T-helper 2 cell treated with Interferon-gamma antibody and Interleukin-4, amounts not matched to agents 5 μg/mL and 100 μg/mL, for 36 hours (primary cell): ENCODE measurements around the gene SMAD6.

Experiments used
- DNase-seq: peaks from one replicate; pipeline ENCODE4 v3.0.0; 2021; ENCODE audit warnings: low spot score
- H3K27ac Mint-ChIP-seq: one replicate; pipeline ENCODE4 v1.8.0; 2021; ENCODE audit warnings: mild to moderate bottlenecking, mixed read lengths
- H3K27me3 Mint-ChIP-seq: one replicate; pipeline ENCODE4 v1.8.0; 2021; ENCODE audit warnings: low read depth, mixed read lengths
- H3K36me3 Mint-ChIP-seq: one replicate; pipeline ENCODE4 v1.8.0; 2021; ENCODE audit warnings: low read depth, mixed read lengths
- H3K4me1 Mint-ChIP-seq: one replicate; pipeline ENCODE4 v1.8.0; 2021; ENCODE audit warnings: low read depth, mixed read lengths
- H3K4me3 Mint-ChIP-seq: one replicate; pipeline ENCODE4 v1.8.0; 2022; ENCODE audit warnings: mild to moderate bottlenecking, moderate library complexity, mixed read lengths
- H3K9me3 Mint-ChIP-seq: one replicate; pipeline ENCODE4 v1.8.0; 2021; ENCODE audit warnings: mixed read lengths

Gene SMAD6

GRCh38 chr15:66786222-66786621, 84.2 kb downstream of the SMAD6 start:
- H3K9me3 Mint-ChIP-seq: no peaks in the 10 kb centered on the region
- H3K4me3 Mint-ChIP-seq: no peak overlapping the region
- no peak for DNase-seq
- H3K27me3 Mint-ChIP-seq: peaks cover 2% of the 10 kb centered on the region
- H3K4me1 Mint-ChIP-seq: no peaks in the 10 kb centered on the region
- H3K36me3 Mint-ChIP-seq: no peaks in the 10 kb centered on the region
- H3K27ac Mint-ChIP-seq: no peak overlapping the region

GRCh38 chr15:66786708-66787488, 84.9 kb downstream of the SMAD6 start:
- Mint-ChIP-seq H3K36me3 (no peaks in the 10 kb centered on the region), H3K27ac (peak overlapping the region; percentile 22), H3K9me3 (no peaks in the 10 kb centered on the region), H3K27me3 (peaks cover 2% of the 10 kb centered on the region), H3K4me1 (no peaks in the 10 kb centered on the region), H3K4me3 (no peak overlapping the region)
- DNase-seq: no peak

- H3K27ac Mint-ChIP-seq: no peak overlapping the region
- no peak for DNase-seq
Measured at GRCh38 chr15:66787489-66787871, 85.4 kb downstream of the SMAD6 start.

GRCh38 chr15:66788024-66788423, 86.0 kb downstream of the SMAD6 start:
- Mint-ChIP-seq H3K9me3 (no peaks in the 10 kb centered on the region), H3K4me3 (no peak overlapping the region), H3K36me3 (no peaks in the 10 kb centered on the region), H3K27ac (no peak overlapping the region), H3K4me1 (no peaks in the 10 kb centered on the region), H3K27me3 (no peaks in the 10 kb centered on the region)
- no peak for DNase-seq

More at GRCh38 chr15:66787489-66787871, 85.4 kb downstream of the SMAD6 start:
- H3K9me3 Mint-ChIP-seq: no peaks in the 10 kb centered on the region
- no peaks in the 10 kb centered on the region for H3K4me1 Mint-ChIP-seq
- H3K27me3 Mint-ChIP-seq: no peaks in the 10 kb centered on the region
- H3K36me3 Mint-ChIP-seq: no peaks in the 10 kb centered on the region
- H3K4me3 Mint-ChIP-seq: no peak overlapping the region

GRCh38 chr15:66789029-66790025, 87.3 kb downstream of the SMAD6 start:
- Mint-ChIP-seq H3K9me3 (no peaks in the 10 kb centered on the region), H3K27me3 (no peaks in the 10 kb centered on the region), H3K4me1 (no peaks in the 10 kb centered on the region), H3K36me3 (no peaks in the 10 kb centered on the region), H3K4me3 (no peak overlapping the region), H3K27ac (no peak overlapping the region)
- no peak for DNase-seq

GRCh38 chr15:66795851-66796250, 93.8 kb downstream of the SMAD6 start:
- no peaks in the 10 kb centered on the region for H3K9me3 Mint-ChIP-seq

GRCh38 chr15:66796343-66796742, 94.3 kb downstream of the SMAD6 start:
- H3K27me3 Mint-ChIP-seq: peaks cover 7% of the 10 kb centered on the region
- no peak overlapping the region for H3K27ac Mint-ChIP-seq
- DNase-seq: no peak
- no peaks in the 10 kb centered on the region for H3K9me3 Mint-ChIP-seq
- H3K4me1 Mint-ChIP-seq: no peaks in the 10 kb centered on the region
- H3K4me3 Mint-ChIP-seq: no peak overlapping the region
- no peaks in the 10 kb centered on the region for H3K36me3 Mint-ChIP-seq

More at GRCh38 chr15:66795851-66796250, 93.8 kb downstream of the SMAD6 start:
- Mint-ChIP-seq H3K27ac (no peak overlapping the region), H3K4me3 (no peak overlapping the region), H3K27me3 (peaks cover 7% of the 10 kb centered on the region), H3K36me3 (no peaks in the 10 kb centered on the region), H3K4me1 (no peaks in the 10 kb centered on the region)
- DNase-seq: no peak

- DNase-seq: no peak
- Mint-ChIP-seq H3K36me3 (no peaks in the 10 kb centered on the region), H3K27me3 (peaks cover 7% of the 10 kb centered on the region), H3K27ac (no peak overlapping the region), H3K4me3 (no peak overlapping the region), H3K9me3 (no peaks in the 10 kb centered on the region), H3K4me1 (no peaks in the 10 kb centered on the region)
Measured at GRCh38 chr15:66797921-66798320, 95.9 kb downstream of the SMAD6 start.

- Mint-ChIP-seq H3K9me3 (no peaks in the 10 kb centered on the region), H3K36me3 (no peaks in the 10 kb centered on the region), H3K27ac (no peak overlapping the region), H3K4me3 (no peak overlapping the region), H3K4me1 (no peaks in the 10 kb centered on the region), H3K27me3 (peaks cover 7% of the 10 kb centered on the region)
- no peak for DNase-seq
Measured at GRCh38 chr15:66798426-66799061, 96.5 kb downstream of the SMAD6 start.

- Mint-ChIP-seq H3K4me3 (no peak overlapping the region), H3K36me3 (no peaks in the 10 kb centered on the region), H3K27ac (no peak overlapping the region), H3K27me3 (peaks cover 7% of the 10 kb centered on the region), H3K9me3 (no peaks in the 10 kb centered on the region), H3K4me1 (no peaks in the 10 kb centered on the region)
- no peak for DNase-seq
Measured at GRCh38 chr15:66799242-66799641, 97.2 kb downstream of the SMAD6 start.

GRCh38 chr15:66800584-66801235, 98.7 kb downstream of the SMAD6 start:
- Mint-ChIP-seq H3K36me3 (no peaks in the 10 kb centered on the region), H3K27me3 (peaks cover 5% of the 10 kb centered on the region), H3K9me3 (no peaks in the 10 kb centered on the region), H3K4me1 (no peaks in the 10 kb centered on the region), H3K27ac (no peak overlapping the region), H3K4me3 (no peak overlapping the region)
- no peak for DNase-seq

- Mint-ChIP-seq H3K27ac (no peak overlapping the region), H3K4me3 (no peak overlapping the region), H3K4me1 (no peaks in the 10 kb centered on the region), H3K27me3 (peaks cover 5% of the 10 kb centered on the region), H3K36me3 (no peaks in the 10 kb centered on the region), H3K9me3 (no peaks in the 10 kb centered on the region)
- no peak for DNase-seq
Measured at GRCh38 chr15:66801266-66801665, 99.2 kb downstream of the SMAD6 start.
